ENCODE results near the gene ACO2. TPM values are rescaled to one million over a fixed set of nuclear protein-coding genes. Genes with fewer than 3 reads are reported as not detected.

ACO2 gene
- total and polyA plus RNA-seq, 2 of the 13 experiments (the other 11 are each of a cell fraction or from before 2014, with no cell fraction given), result 19.2 to 45.6 TPM

- TF ChIP-seq YY1 (IDR thresholded peaks at IDR 0.05; ENCODE audit: insufficient read depth, insufficient replicate concordance, low read depth, low read length) (peak; percentile 25), SOX13 (IDR thresholded peaks at IDR 0.05) (no peak), SOX13 (CRISPR knock-in tag; conservative IDR thresholded peaks at IDR 0.05 in 1 of 2, IDR thresholded peaks at IDR 0.05 in 1 of 2) (no peak), LRRFIP1 (CRISPR knock-in tag; conservative IDR thresholded peaks at IDR 0.05) (no peak), ZNF232 (CRISPR knock-in tag; IDR thresholded peaks at IDR 0.05; ENCODE audit: borderline replicate concordance) (no peak), ZBTB40 (IDR thresholded peaks at IDR 0.05) (no peak), ZBTB40 (CRISPR knock-in tag; IDR thresholded peaks at IDR 0.05) (0 out of 2 replicates have a peak, but pooled peaks have one; percentile 22), ZBED4 (CRISPR knock-in tag; IDR thresholded peaks at IDR 0.05; ENCODE audit: borderline replicate concordance) (peak; percentile 83), PCBP1 (IDR thresholded peaks at IDR 0.05; ENCODE audit: borderline replicate concordance, low read depth, low read length) (0 out of 2 replicates have a peak, but pooled peaks have one; percentile 45), ZNF724P (CRISPR knock-in tag; IDR thresholded peaks at IDR 0.05; ENCODE audit: borderline replicate concordance) (peak; percentile 36; the same call in 1 of the 2 replicates), ZNF570 (CRISPR knock-in tag; IDR thresholded peaks at IDR 0.05; ENCODE audit: borderline replicate concordance) (no peak), HCFC1 (IDR thresholded peaks at IDR 0.05; ENCODE audit: low read depth, low read length) (no peak)
Measured at GRCh38 chr22:41526830-41527799, 58.2 kb downstream of the ACO2 start (continued).

Measured in HepG2 (cell line).